ENCODE results near the gene CLSTN2.

DNA sequence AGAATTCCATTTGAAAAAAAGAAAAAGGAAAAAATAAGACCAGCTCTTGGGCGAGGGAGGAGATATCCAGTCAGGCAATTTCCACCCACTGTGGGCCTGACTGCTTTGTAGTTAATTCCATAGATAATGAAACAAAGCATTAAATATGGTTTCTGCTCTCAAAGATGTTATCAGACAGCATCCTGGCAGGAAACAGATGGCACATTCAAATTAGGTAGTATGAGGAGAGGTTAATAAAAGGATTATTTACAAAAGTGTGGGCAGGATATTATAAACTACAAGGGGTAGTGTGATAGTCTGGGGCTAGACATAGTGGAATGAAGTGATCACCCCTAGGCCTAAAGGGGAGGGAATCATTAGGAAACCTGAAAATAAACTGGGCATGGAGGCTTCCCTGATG is 193.2 kb downstream of the CLSTN2 start:
- TF ChIP-seq, protein P1, sequence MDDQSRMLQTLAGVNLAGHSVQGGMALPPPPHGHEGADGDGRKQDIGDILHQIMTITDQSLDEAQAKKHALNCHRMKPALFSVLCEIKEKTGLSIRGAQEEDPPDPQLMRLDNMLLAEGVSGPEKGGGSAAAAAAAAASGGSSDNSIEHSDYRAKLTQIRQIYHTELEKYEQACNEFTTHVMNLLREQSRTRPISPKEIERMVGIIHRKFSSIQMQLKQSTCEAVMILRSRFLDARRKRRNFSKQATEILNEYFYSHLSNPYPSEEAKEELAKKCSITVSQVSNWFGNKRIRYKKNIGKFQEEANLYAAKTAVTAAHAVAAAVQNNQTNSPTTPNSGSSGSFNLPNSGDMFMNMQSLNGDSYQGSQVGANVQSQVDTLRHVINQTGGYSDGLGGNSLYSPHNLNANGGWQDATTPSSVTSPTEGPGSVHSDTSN (CRISPR knock-in tag; IDR thresholded peaks at IDR 0.05): no peak
- no peak for TF ChIP-seq ZBTB20 (tag by site-specific recombination; IDR thresholded peaks at IDR 0.05)
- TF ChIP-seq ZNF324 (tag by site-specific recombination; IDR thresholded peaks at IDR 0.05): no peak
- TF ChIP-seq, protein P2, sequence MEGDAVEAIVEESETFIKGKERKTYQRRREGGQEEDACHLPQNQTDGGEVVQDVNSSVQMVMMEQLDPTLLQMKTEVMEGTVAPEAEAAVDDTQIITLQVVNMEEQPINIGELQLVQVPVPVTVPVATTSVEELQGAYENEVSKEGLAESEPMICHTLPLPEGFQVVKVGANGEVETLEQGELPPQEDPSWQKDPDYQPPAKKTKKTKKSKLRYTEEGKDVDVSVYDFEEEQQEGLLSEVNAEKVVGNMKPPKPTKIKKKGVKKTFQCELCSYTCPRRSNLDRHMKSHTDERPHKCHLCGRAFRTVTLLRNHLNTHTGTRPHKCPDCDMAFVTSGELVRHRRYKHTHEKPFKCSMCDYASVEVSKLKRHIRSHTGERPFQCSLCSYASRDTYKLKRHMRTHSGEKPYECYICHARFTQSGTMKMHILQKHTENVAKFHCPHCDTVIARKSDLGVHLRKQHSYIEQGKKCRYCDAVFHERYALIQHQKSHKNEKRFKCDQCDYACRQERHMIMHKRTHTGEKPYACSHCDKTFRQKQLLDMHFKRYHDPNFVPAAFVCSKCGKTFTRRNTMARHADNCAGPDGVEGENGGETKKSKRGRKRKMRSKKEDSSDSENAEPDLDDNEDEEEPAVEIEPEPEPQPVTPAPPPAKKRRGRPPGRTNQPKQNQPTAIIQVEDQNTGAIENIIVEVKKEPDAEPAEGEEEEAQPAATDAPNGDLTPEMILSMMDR (tag by site-specific recombination; IDR thresholded peaks at IDR 0.05): no peak

Data from HEK293 (cell line).